ENCODE data around the gene LCNL1.

The LCNL1 gene

GRCh38 chr9:136975644-136976043 is 7.1 kb upstream of the LCNL1 start:
- DNase-seq (ENCODE audit: low read depth in 2 of 2) = no peak

GRCh38 chr9:136977223-136977622 is 5.6 kb upstream of the LCNL1 start, which contains the start of gene PTGDS:
PTGDS (plus strand) TSS chr9:136977504; CDS start chr9:136977579, 75 bp downstream.
- no peak for DNase-seq (ENCODE audit: low read depth in 2 of 2)

- DNase-seq (ENCODE audit: low read depth in 2 of 2) = no peak
These were observed 5.1 kb upstream of the LCNL1 start for GRCh38 chr9:136977649-136978072.

- DNase-seq (ENCODE audit: low read depth in 2 of 2) = peak; percentile 43 to 54
These were observed 4.5 kb upstream of the LCNL1 start for GRCh38 chr9:136978073-136978864.

- DNase-seq (ENCODE audit: low read depth in 2 of 2) = no peak
These were observed 3.8 kb upstream of the LCNL1 start for GRCh38 chr9:136978865-136979544.

GRCh38 chr9:136979769-136980587 is 2.8 kb upstream of the LCNL1 start:
- DNase-seq (ENCODE audit: low read depth in 2 of 2) = no peak

- no peak for DNase-seq (ENCODE audit: low read depth in 2 of 2)
These were observed 1.9 kb upstream of the LCNL1 start for GRCh38 chr9:136980669-136981478.

- DNase-seq (ENCODE audit: low read depth in 2 of 2) = no peak
These were observed 1.1 kb upstream of the LCNL1 start for GRCh38 chr9:136981588-136982231.

- DNase-seq (ENCODE audit: low read depth in 2 of 2) = no peak
These were observed 374 bp downstream of the LCNL1 start for GRCh38 chr9:136983167-136983566.

GRCh38 chr9:136983656-136984314 is 992 bp downstream of the LCNL1 start:
- no peak for DNase-seq (ENCODE audit: low read depth in 2 of 2)

GRCh38 chr9:136984464-136985026 is 1.8 kb downstream of the LCNL1 start:
- DNase-seq (ENCODE audit: low read depth in 2 of 2) = no peak

GRCh38 chr9:136985027-136985602 is 2.3 kb downstream of the LCNL1 start:
- no peak for DNase-seq (ENCODE audit: low read depth in 2 of 2)

GRCh38 chr9:136985853-136986252 is 3.1 kb downstream of the LCNL1 start:
- DNase-seq (ENCODE audit: low read depth in 2 of 2) = no peak

GRCh38 chr9:136988872-136989271 is 6.1 kb downstream of the LCNL1 start:
- no peak for DNase-seq (ENCODE audit: low read depth in 2 of 2)

- no peak for DNase-seq (ENCODE audit: low read depth in 2 of 2)
These were observed 7.6 kb downstream of the LCNL1 start for GRCh38 chr9:136990242-136990911.

- DNase-seq (ENCODE audit: low read depth in 2 of 2) = peak; percentile 93 to 97
These were observed 9.4 kb downstream of the LCNL1 start, which contains the start of gene PAXX for GRCh38 chr9:136991993-136992818. PAXX (plus strand) TSS chr9:136992422; CDS start chr9:136992444, 22 bp downstream.

GRCh38 chr9:136992819-136993369 is 10.1 kb downstream of the LCNL1 start:
- DNase-seq (ENCODE audit: low read depth in 2 of 2) = no peak
